Fibroblast of lung (primary cell): ENCODE data around the gene RABGAP1.

ENCODE experiments used
- EZH2 ChIP-seq: IDR thresholded peaks from 2 replicates; pipeline ENCODE4 v1.5.1; 2012; ENCODE audit warnings: low read length, control low read depth, mild to moderate bottlenecking; ENCODE audit errors: missing control alignments
- TF ChIP-seq, protein P1 (sequence below), 2 donors: IDR thresholded peaks in 1 of 2; conservative IDR thresholded peaks in 1 of 2; 1 replicate in 1 of 2; 2 replicates in 1 of 2; pipeline ENCODE4 v1.5.1; 2011 to 2012; ENCODE audit warnings: low read length in 2 of 2, control low read depth in 1 of 2, inconsistent platforms in 1 of 2, low read depth in 1 of 2, mild to moderate bottlenecking in 1 of 2

DNA sequence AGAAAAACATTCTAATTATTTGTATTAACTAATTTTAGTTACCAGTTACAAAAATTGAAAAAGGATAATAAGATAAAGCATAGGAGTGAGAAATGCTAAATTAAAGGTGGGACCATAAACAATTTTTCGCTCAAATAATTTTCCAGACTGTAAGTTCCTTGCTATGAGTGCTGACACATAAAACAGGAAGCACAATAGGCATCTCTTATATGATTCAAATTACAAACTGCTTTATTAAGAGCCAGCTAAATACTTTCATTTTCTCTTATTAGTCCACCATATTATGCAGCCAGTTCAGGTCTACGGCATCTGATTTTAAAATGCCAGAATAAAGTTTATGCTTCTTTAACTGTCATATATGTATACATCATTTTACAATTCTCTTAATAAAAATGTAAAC, 40.0 kb upstream of the RABGAP1 start:
- TF ChIP-seq, protein P1, sequence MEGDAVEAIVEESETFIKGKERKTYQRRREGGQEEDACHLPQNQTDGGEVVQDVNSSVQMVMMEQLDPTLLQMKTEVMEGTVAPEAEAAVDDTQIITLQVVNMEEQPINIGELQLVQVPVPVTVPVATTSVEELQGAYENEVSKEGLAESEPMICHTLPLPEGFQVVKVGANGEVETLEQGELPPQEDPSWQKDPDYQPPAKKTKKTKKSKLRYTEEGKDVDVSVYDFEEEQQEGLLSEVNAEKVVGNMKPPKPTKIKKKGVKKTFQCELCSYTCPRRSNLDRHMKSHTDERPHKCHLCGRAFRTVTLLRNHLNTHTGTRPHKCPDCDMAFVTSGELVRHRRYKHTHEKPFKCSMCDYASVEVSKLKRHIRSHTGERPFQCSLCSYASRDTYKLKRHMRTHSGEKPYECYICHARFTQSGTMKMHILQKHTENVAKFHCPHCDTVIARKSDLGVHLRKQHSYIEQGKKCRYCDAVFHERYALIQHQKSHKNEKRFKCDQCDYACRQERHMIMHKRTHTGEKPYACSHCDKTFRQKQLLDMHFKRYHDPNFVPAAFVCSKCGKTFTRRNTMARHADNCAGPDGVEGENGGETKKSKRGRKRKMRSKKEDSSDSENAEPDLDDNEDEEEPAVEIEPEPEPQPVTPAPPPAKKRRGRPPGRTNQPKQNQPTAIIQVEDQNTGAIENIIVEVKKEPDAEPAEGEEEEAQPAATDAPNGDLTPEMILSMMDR (conservative IDR thresholded peaks at IDR 0.05 in 1 of 2, IDR thresholded peaks at IDR 0.05 in 1 of 2; ENCODE audit: low read depth in 1 of 2, low read length in 2 of 2), result no peak
- TF ChIP-seq EZH2, result no peak
